ENCODE data around the gene CAMK2N2.
A peak's percentile ranks its signal among the peaks of the same experiment; 100 is the strongest.
"Not testable (repeated sequence)": the region's sequence is repeated elsewhere in the genome, so short reads cannot be mapped to it uniquely, and the experiment has no call there.

The CAMK2N2 gene

DNA sequence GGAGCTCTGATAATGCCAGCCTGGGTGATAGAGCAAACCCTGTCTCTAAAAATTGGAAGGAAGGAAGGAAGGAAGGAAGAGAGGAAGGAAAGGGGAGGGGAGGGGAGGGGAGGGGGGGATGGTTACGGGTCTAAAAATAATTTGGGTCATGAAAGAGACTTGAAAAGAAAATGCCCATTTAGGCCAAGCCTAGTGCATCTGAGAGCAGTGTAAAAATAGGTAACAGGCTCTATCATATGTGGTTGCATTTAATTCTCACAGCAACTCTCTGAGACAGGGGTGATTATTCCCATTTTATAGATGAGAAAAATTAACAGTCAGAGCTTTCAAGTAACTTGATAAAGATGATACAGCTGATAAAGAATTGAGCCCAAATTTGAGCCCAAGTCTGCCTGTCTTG is 10.9 kb upstream of the CAMK2N2 start:
- DNase-seq (ENCODE audit: low spot score): no peak

DNA sequence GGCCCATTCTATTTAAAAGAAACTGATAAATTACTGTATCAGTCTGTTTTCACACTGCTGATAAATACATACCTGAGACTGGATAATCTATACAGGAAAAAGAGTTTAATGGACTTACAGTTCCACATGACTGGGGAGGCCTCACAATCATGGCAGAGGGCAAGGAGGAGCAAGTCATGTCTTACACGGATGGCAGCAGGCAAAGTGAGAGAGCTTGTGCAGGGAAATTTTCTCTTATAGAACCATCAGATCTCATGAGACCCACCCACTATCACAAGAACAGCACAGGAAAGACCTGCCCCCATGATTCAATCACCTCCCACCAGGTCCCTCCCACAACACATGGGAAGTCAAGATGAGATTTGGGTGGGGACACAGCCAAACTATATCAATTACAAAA is 5.9 kb upstream of the CAMK2N2 start:
- not testable (repeated sequence) for DNase-seq (ENCODE audit: low spot score)

DNA sequence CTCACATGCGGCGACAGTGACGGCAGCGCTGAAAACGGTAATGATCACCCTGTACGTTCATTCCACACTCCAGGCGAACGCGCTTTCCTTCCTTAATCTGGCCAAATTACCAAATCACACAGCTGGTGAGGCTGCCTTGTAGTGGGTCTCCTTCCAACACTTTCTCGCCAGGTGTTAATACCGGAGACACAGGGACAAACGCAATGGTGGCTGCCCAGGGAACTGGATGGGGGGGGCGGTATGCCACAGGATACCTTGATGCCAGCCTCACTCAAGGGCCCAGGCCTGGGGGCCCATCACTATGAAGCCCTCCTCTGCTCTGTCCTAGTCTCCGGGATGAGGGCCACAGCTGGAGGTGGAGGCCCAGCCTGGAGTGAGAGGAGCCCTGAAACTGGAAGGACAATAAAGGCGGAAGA is 1.4 kb upstream of the CAMK2N2 start:
- no peak for DNase-seq (ENCODE audit: low spot score)

GRCh38 chr3:184261854-184262763 is 756 bp upstream of the CAMK2N2 start:
- no peak for DNase-seq (ENCODE audit: low spot score)

GRCh38 chr3:184260724-184261269 is 556 bp downstream of the CAMK2N2 start:
- DNase-seq (ENCODE audit: low spot score): no peak

- peak; percentile 25 for DNase-seq (ENCODE audit: low spot score)
Measured at GRCh38 chr3:184259878-184260723, 1.3 kb downstream of the CAMK2N2 start.

GRCh38 chr3:184259396-184259877 is 1.9 kb downstream of the CAMK2N2 start:
- DNase-seq (ENCODE audit: low spot score): no peak

GRCh38 chr3:184258926-184259325 is 2.4 kb downstream of the CAMK2N2 start:
- no peak for DNase-seq (ENCODE audit: low spot score)

GRCh38 chr3:184257083-184257915 is 4.1 kb downstream of the CAMK2N2 start:
- DNase-seq (ENCODE audit: low spot score): no peak

DNA sequence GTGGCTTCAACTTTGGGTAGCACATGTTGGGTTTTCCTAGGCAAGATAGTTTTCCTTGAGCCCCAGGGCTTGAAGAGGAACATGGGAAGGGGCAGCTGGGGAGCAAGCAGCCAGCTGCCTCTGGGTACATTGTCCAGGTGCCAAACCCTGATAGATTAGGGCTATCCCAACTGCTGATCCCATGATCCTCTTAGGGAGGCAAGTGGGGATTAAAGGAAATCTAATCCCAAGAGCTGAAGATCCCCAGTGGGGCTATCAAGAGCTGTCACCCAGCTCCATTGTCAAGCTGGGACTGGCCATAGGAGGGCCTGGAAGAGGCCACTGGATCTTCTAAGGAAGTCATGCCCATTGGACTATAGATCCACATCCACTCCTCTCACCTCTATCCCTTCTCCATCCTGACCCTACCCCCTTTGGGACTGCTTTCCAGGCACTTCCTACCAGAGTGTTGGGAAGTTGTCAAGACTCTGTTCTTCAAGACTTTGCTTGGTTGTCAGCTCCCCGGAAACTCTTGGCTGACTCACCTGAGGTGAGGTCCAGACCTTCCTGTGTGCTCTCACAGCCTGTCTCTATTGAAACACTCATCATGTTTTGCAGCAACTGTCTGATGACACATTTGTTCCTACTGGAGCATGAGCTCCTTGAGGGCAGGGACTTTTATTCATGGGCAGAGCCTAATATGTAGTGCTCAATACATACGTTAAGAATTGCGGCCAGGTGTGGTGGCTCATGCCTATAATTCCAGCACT is 5.9 kb downstream of the CAMK2N2 start:
- no peak for DNase-seq (ENCODE audit: low spot score)

DNA sequence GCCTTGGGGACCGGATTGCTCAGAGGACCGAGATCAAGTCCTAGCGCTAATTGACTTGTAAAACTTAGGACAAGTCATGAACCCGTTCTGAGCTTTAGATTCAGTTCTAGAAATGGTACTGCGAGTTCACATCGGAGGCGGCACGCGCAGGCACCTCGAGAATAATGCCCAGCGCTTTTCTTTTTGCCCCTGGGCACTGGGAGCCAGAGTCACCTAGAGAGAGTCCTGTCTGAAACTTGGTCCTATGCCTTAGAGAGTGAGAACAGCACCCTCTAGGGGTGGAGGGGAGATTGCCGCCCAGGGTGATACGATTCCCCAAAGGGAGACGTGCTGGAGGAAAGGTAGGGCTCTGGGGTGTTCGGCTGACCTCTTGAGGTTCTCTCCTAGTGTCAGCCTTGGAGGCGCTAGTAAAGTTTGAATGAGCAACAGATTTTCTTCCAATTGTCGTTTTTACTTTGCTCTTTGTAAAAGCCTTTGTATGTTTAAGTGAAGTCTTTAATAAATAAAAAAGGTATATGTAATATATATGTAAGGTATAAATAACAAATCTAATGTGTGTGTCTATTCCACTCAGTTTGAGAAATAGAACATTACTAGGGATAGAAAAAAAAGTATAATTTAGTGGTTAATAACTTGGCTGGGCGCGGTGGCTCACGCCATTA is 11.1 kb downstream of the CAMK2N2 start:
- peak; percentile 92 for DNase-seq (ENCODE audit: low spot score)

GRCh38 chr3:184249412-184250166 is 11.8 kb downstream of the CAMK2N2 start, which contains the start of gene EEF1AKMT4:
Gene EEF1AKMT4 (plus strand): TSS chr3:184249672. CDS start chr3:184249695, 23 bp downstream.
- peak; percentile 97 for DNase-seq (ENCODE audit: low spot score)

DNA sequence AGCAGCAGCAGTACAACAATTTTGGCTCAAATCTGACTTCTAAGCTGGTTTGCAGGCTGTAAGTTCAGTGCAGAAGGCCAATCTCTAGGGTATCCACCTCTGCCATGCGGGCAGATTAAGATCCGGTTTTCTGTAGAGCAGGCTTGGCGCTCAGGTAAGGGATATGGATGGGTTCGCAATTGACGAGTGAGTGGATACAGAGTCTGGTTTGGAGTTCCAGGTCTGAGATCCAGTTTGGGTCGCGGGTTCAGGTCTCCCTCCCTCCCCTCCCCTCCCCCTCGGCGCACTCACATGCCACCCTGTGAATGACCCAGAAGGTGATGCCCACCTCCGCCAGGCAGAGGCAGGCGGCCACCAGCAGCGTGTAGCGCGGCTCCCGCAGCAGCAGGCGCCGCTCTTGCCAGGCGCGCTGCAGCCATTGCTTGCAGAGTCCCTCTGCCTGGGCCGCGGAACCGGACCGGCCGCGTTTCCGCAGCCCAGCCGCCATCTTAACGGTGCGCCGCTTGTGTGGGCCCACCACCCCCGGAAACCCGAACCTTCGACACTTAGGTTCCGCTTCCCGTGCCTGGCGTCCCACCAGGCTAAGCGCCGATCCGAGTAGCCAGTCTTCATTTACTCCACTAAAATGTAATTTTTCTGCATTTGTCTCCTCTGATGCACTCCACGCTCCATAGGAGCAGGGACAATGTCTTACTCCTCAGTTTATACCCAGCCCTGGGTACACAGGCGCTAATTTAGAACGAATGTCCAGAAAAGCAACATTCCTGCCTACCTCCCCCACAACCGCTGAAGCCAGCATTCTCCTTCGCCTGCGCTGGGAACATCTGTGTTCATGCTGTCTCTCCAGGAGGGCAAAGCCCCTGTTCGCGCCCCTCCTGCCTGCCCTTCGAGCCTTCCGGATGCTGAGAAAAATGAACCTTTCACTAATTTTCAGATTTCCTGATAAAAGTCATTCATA is 12.6 kb downstream of the CAMK2N2 start, which contains the start of gene ALG3:
Gene ALG3 (minus strand): TSS at position 509 of the 958 bp plus-strand sequence. CDS start 22 bp downstream, at position 487.
- peak; percentile 88 for DNase-seq (ENCODE audit: low spot score)

- no peak for DNase-seq (ENCODE audit: low spot score)
Measured at GRCh38 chr3:184242297-184242685, 19.1 kb downstream of the CAMK2N2 start.

GRCh38 chr3:184241447-184242296 is 19.7 kb downstream of the CAMK2N2 start:
- no peak for DNase-seq (ENCODE audit: low spot score)

GRCh38 chr3:184241141-184241446 is 20.3 kb downstream of the CAMK2N2 start:
- DNase-seq (ENCODE audit: low spot score): no peak

All from CD4-positive, alpha-beta T cell treated with Interleukin-15 for 4 hours (primary cell).